HG03354 (cell line): ENCODE data around the gene HAPLN3.

ENCODE experiments used
- ATAC-seq: cut with Tn5 transposase; IDR thresholded peaks from one replicate; pipeline ENCODE4 v1.9.1; 2021; ENCODE audit warnings: mild to moderate bottlenecking; ENCODE audit not compliant: unreplicated experiment, poor library complexity, severe bottlenecking

The HAPLN3 gene

DNA sequence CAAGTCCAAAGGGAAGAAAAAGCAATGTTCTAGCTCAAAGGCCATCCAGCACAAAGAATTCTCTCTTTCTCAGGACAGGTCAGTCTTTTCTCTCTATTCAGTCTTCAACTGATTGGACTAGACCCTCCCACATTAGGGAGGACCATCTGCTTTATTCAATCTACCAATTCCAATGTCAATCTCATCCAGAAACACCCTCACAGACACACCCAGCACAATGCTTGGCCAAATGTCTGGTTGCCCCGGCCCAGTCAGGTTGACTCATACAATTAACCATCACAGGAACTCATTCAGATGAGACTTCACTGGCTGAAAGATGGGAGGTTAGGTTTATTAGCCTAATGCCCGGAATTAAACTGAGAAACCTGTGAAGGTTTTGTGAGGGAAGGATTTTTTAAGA lies 59.7 kb downstream of the HAPLN3 start:
- ATAC-seq: no peak

GRCh38 chr15:88835119-88835518 lies 60.2 kb downstream of the HAPLN3 start:
- no peak for ATAC-seq

- ATAC-seq: no peak
These were observed 61.0 kb downstream of the HAPLN3 start for GRCh38 chr15:88834211-88834812.

DNA sequence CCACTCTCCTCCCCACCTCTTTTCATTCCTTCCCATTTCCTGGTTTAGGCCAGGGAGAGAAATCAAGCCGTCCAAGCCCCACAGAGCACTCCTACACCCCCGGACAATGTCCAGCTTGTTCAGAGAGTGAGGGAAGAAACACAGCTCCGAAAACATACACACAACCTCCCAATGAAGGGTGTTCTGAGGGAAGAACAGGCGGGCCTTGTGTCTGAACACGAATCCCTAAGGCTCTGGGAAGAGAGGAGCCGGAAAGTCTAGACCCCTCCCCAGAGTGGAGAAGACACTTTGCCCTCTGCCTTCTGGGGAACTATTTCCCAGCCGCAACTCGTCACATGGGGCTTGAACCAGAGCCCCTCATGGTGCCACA lies 61.6 kb downstream of the HAPLN3 start:
- ATAC-seq: no peak

GRCh38 chr15:88832820-88833730 lies 62.3 kb downstream of the HAPLN3 start:
- no peak for ATAC-seq

DNA sequence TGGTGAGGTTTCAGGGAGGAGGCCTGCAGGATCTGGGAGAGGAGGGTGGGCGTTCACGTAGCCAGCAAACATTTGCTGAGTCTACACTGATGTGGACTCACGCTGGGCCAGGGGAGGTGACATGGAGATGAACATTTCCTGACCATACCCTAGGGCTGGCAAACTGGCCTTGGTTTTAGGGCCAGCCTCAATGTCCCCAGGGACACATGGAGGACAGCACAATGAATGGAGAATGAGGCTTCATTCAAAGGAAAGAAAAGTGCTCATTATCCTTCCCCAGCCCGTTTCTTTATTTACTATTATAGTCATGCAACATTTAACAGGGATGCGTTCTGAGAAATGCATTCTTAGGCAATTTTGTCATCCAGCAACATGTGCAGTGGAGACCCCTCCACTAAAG lies 65.3 kb downstream of the HAPLN3 start:
- no peak for ATAC-seq

GRCh38 chr15:88828791-88829190 lies 66.6 kb downstream of the HAPLN3 start:
- ATAC-seq: no peak
